ENCODE data around the gene ERC2.

ERC2 gene

DNA sequence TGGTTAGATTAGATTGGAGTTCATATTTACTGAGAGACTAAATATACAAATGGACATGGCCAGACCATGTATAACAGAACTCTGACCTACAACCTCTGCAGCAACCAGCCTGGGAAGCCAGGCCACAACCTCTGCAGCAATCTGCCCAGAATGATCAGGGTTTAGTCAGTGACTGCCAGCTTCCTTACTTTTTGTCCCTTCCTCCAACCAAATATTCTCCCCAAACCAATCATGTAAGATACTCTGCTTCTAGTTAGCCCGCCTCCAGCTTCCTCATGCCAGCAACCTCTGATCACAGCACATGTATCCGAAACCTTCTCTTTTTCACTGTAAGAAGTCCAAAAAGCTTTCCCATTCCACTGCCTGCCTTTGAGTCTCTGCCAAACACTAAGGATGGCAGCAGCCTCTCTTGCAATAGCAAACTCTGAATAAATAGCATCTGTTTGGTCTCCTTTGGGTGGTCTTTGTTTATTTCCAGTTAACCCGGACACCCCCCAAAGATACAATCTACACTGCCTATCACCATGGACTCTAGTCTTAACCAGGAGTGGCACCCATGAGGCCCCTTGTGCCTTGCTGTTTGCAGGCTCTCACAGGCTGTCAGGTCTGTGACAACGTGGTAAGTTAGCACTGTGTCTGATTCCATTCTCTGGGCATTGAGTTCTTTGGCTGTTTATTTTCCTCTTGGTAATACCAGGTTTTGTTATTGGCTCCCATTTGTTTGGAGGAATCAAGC is 102.2 kb downstream of the ERC2 start:
- no peak for DNase-seq

DNA sequence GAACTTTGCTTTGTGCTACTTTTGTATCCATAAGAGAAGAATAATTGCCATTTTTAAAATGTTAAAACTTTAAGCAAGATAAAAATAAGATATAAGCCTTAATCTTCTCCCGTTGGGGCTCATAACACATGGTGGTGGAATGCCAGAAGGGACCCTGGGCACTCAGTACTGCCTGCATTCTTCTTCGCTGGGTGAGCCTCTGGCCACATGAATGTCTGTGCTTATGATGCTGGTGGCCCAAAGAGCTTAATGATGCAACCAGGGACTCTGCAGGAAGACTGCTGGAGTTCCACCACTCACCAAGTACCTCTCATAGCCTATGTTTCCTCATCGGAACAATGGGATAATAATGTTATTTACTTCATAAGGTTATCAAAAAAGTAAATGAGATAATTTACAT is 103.6 kb downstream of the ERC2 start:
- no peak for DNase-seq

DNA sequence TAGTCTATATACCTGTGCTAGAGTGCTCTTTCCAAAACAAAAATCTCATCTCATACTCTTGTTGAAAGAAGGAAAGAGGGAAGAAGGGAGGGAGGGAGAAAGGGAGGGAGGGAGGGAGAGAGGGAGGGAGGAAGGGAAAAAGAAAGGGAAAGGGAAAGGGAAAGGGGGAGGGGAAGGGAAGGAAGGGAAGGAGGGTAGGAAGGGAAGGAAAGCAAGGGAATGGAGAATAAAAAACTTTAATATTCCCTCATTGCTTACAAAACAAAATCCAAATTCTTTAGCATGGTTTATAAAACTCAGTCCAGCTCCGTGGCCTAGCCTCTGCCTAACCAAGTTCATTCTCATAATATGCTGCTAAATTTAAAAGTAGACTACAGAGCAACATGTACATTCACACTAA is 104.5 kb downstream of the ERC2 start:
- no peak for DNase-seq

DNA sequence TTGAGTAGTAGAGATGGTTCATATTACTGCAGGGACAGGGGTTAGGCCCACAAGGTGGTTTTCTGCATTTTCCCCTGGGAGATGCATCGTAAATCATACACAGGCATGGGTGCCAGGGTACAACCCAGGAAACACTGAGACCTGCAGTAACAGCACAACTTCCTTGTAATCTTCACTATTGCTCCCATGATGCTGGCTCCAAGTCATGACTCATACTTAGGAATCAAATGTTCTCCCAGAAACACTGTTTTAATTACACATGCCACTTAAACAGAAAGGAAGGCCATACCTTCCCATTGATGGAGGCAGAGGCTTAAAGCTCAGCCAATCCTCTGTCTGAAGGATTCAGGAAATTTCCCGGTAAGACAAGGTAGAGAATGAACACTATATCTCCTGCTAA is 106.5 kb downstream of the ERC2 start:
- DNase-seq = no peak

DNA sequence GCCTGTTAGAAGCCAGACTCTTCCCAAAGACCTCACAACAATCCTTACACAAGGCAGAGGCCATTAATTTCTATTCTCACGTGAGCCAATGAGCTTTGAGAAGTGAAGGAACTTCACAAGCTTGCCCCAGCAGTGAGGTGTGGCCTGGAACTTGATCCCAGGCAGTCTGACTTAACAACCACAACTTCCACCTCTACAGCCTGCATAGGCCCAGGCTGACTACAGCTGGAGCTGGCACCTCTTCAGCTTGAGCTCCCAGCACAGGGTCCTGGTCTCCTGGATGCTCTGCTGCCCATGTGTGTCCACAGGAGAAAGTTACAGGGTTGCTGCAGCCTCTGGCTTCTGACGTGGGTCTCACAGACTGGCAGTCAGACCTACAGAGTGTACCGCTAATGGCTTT is 111.0 kb downstream of the ERC2 start:
- no peak for DNase-seq

DNA sequence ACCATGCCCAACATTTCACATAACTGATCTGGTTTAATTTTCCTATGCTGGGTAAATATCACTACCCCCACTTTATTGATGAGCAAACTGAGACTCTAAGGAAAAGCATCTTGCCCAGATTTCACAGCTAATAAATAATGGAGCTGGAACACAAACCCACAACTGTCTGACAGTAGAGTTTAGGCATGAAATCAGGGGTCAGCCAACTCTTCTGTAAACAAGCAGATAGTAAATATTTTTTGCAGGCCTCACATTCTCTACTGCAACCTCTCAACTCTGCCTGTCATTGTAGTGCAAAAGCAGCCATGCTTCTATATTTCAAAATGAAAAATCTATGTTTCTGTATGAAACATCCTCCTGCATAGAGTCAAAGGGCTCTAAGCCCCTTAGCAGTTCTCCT is 111.5 kb downstream of the ERC2 start:
- DNase-seq = no peak

DNA sequence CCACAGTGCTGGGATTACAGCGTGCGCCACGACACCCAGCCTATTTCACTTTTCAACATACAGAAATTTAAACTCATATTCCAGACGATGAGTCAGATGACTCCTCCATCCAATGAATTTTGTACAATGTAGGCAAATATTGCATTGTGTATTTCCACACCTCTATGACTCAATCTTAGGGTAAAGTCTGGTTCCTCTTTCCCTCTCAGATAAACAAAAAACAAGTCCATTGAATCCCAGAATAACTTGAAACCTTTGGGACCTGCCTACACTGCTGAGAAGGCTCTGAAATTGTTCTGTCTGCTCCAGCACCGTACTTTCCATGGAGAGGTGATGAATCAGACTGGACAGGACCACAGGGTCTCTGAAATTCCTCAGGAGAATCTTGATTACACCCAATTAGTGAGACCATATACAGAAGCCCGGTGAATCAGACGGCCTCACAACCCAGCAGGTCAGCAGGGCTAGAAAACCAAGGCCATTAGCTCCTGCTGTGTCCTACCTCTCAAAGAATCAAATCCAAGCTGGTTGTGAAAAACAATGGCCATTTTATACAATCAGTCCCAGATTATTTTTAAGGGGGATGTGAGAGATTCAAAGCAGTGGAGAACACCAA is 112.6 kb downstream of the ERC2 start:
- no peak for DNase-seq

DNA sequence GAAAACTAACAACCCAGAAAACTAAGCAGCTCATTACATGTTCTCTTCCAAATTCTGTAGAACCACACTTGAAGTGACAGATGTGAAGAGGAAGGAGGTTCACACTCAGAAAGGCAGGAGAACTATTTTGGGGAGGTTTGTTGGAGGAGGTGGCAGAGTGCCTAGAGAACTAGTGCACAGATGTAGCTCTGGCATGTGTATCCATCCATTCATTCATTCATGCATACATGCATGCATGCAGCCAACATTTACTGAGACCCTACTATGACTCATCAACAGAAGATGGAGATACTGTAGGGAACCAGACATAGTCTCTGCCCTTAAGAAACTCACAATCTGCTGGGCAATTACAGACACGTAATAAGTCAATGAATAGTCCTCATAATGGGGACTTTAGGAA is 116.7 kb downstream of the ERC2 start:
- DNase-seq = no peak

DNA sequence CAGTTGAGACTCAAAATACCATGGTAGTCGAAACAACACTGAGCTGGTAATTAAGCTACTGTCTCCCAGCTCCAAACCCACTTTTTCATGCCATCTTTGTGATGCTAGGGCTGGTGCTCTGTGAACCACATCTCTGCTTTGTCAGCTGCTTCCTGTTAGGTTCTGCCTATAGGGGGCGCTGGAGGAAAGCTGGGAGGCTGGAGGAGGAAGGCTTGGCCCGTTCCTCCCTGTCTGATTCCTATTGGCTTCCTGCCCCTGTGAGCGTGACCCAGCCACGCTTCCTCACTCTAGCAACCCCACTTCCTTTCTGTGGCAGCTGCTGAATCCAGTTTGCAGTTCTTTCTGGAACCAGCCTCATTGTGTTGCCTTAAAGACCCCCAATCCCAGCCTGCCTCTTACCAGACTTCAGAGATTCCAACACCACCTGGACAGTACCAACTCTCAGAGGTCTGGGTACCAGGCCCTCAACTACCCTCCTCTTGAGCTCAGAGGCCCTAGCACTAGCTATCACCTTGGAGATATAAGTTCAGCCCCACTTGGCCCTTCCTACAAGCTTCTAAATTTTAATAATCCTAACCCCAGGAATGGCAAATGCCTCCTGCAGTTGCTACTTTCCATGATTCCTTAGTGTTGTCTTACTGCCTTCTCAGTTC is 120.9 kb downstream of the ERC2 start:
- DNase-seq = peak in 2 of 5 donors; percentile 0 to 28

DNA sequence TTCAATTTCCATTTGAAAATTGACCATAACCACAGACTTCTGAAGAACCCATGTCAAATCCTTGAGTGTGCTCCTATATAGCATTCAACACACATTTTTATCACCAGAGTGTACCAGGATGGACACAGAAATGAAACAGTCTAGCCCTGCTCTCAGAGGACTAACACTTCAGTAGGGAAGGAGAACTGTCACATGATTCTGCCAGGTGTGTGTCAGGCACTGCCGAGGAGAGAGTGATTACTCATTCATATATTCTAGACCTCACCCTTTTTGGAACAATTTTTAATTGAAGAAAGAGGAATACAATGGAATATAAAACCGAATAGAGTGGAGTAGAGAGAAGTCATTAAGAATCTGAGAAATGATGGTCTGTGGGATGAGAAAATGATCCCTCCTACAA is 125.8 kb downstream of the ERC2 start:
- no peak for DNase-seq

DNA sequence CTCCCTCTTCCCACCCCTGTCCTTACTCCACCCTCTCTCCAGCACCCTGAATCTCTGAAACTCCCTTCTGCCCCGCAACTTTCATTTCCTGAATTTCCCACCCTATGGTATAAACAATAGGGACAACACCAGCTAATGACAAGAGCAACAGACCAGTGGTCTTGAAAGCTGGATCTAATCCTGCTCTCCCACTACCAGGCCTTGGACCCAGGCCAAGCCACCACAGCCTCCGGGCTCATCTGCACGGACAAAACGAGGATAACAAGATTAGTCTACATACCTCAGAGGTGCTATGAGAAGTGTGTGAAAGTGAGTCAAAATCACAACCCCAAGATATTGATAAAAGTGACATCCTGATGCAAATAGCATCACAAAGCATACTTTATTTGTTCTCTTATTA is 128.6 kb downstream of the ERC2 start:
- DNase-seq = no peak

DNA sequence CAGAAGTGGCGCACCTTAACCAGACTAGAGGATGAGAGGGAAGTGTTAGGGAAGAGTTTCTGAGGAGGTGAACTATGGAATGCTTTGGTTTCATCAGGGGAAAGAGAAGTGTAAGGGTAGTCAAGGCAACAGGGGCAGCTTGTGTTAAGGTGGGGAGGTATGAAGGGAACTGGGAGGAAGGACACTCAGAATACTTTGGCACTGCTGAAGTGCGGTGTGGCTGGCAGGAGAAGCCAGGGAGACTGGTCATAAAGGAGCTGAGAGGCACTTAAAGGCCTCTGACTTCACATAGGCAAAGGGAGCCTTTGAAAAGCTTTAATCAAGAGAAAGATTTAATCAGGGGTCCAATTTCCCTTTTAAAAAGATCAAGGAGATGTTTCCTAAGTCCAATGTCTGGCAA is 129.0 kb downstream of the ERC2 start:
- no peak for DNase-seq

DNA sequence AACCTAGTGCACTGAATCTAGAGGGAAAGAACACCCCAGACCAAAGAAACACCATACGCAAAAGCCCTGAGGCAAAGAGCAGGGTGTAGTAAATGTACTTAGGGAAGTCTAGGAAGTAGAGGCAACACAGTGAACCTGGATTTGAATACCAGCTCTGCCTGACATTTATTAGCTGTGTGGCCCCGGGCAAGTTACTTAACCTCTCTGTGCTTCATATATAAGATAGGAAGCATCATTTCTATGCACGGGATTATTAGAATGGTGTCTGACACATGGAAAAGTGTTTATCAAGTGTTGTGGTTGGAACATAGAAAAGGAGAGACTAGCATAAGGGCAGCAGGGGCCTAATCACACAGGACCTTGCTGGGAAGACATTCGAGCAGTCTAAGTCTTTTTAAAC is 132.2 kb downstream of the ERC2 start:
- no peak for DNase-seq

DNA sequence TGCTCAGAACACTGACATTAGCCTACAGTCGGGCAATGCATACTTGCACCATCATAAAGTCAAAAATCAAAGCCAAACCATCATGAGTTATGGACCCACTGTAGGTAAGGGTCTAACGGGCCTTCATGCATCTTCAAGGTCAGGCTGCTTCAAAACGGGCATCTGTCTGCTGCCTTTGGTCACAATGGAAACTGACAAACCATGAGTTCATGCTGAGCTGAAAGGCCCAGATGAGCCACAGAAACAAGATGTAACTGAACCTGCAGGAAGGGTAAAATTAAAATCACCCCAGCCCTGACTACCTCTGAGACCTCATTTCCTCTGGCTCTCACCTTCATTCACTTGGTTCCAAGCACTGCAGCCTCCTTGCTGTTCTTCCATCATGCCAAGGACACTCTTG is 143.8 kb downstream of the ERC2 start:
- no peak for DNase-seq

DNA sequence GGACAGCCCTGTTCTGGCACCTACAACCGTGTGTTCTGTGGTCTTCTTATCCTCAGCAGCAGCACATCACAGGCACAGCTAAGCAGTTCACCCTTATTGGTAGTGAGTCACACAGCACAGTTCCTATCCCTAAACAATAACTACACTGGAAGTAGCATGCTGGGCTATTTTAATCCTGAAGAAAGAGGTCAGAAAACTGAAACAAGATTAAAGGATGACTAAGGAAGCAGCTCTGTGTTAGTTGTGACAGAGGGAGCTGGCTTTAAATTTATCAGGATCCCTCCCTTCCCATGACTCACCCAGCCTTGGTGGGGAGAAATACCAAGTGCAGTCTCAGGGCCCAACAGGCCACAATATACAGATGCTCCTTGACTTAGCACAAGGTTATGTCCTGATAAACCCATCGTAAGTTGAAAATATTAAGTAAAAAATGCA is 144.3 kb downstream of the ERC2 start:
- no peak for DNase-seq

DNA sequence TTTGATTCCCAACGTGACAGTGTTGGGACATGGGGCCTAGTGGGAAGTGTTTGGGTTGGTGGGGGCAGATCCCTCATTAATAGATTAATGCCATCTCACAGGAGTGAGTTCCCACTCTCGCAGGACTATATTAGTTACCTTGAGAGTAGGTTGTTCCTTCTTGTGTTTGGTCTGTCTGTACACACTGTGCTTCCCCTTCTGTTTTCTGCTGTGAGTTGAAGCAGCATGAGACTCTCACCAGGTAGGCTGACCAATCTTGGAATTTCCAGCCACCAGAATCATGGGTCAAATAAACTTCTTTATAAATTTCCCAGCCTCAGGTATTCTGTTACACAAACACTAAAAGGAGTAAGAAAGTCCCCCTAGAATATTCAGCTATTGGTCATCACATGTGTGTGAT is 145.4 kb downstream of the ERC2 start:
- no peak for DNase-seq

DNA sequence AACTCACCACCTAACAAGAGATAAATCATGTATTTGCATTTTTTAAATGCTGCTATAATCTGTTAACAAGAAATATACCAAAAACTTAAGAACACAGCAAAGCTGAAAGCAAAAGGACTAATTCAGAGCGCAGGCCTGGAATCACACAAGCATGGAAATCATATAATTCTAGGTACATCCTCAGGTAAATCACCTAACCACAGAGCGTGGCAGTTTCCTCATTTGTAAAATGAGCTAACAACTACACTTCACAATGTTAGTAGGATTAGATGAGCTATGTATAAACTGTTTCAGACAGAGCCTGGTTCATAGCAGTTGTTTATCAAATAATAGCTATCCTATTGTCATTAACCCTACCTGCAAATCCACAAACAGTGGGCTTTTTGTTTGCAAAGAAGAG is 146.4 kb downstream of the ERC2 start:
- no peak for DNase-seq

DNA sequence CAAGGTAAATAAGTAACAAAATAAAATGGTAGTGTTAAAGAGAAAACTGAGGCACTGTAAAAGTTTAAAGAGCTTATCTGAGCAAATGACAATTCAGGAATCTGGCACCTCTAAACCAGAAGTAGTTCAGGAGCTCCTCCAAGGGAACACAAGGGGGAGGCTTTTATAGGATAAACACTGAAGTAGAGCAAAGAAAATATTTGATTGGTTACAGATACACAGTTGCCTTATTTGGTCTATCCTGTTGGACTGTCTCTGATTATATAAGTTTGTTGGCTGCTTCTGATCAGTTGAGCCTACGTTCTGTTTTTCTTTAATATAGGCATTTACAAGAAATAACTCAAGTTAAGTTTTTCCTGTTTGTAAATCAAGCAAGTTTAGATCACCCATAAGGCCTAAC is 146.9 kb downstream of the ERC2 start:
- no peak for DNase-seq

DNA sequence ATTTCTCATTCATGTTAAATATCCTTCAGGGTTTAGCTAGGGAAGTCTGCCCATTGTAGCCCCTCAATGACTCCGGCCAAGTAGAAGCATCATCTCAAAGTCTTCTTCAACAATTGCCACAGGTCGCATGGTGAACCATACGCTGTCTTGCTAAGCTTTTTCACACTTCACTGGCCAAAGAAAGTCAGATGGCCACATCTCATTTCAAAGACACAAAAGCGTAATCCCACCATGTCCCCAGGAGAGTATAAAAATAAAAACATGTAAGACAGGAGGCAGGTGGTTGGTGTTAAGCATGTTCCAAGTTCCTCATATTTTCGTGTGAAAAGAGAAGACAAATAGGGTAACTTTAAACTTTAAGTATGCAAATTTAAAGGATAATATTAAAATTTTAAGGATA is 147.4 kb downstream of the ERC2 start:
- no peak for DNase-seq

DNA sequence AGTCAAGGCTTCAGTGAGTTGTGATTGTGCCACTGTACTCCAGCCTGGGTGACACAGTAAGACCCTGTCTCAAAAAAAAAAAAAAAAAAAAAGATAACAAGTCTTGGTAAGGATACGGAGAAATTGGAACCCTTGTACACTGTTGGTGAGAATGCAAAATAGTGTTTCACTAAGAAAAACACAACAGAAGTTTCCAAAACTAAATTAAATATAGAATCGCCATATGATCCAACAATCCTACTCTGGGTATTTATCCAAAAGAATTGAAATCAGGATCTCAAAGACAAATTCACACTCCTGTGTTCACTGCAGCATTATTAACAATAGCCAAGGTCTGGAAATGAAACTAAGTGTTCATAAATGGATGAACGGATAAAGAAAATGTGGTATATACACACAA is 149.4 kb downstream of the ERC2 start:
- no peak for DNase-seq

DNA sequence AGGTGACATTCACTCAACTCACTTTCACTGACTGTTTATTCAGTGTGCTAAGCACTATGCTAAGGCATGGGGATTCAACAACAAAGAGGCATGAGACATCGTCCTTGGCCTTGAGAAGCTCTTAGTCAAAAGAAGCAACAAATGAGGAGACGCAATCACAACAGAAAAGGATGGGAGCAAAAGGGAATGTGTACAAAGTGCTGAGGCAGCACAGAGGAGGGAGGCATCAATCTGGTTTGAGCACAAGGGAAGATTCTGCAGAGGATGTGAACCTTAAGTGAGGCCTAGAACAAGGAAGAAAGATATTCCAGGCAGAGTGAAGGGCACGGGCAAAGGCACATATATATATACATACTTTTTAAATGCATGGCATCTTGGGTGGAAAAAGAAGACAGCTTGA is 151.3 kb downstream of the ERC2 start:
- DNase-seq = no peak

DNA sequence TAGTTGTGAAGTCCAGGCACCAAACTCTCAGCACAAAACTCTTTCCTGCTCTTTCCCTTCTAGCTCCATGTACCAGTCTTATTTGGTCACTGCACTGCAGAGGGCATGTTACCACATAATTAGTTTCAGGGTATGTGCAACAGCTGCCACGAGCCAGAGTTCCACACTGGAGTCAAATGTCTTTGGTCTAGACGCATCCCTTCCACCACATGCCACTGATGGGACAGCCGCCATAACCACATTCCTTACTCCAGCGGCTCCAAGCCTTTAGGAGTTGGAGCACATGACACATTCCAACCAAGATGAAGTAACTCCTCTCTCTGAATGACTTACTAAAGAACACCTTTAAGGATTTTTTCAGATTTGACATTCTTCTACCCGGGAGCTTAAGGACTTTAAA is 153.4 kb downstream of the ERC2 start:
- no peak for DNase-seq

DNA sequence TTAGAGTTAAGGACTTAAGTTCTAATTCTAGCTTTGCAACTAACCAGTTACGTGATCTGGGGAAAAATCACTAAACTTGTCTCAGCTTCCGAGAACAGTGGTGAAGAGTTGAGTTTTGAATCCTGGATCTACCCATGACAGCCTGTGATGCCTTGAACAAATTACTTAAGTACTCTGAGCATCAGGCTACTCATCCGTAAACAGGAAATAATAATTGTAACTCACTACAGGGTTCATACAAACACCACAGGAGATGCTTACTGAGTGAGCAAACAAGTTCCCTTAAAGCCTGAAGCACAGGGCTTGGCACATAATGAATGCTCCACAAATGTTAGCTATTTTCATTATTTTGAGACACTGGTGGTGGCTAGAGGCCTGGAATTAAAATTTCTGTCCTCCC is 158.8 kb downstream of the ERC2 start:
- DNase-seq = no peak

DNA sequence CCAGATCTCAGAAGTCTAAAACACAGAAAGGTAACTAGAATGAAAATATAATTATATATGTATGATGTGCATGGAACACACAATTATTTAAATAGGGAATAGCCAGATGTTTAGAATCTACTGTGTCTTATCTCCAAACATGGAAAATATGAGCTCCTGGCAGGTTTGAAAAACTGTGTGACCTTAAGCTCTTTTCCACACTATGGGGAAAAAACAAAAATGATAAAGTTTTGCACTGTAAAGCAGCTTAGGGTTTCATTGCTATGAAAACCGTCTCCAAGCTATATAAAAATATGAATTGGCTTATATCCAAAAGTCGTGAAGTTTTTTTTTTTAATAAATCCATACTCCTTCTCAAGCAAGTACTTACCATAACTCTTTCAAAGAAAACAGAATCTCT is 159.8 kb downstream of the ERC2 start:
- DNase-seq = no peak

DNA sequence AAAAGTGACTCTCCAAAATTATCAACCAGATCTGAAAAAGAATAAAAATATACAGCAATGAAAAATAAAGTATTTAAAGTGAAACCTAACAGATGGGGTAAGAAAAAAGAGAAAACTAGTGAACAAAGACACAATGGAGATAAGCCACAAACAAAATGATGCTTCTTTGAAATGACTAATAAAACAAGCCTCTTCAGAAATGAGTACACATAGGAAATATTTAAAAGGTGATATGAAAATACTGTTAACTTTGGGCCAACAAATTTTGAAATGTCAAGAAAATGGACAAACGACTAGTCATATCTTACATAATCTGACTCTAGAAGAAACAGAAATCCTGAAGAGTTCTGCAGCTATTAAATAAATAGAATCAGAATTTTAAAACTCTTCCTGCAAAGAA is 164.2 kb downstream of the ERC2 start:
- no peak for DNase-seq

All from T-helper 1 cell (primary cell).